ENCODE data around the gene RPRD2.
"Not testable (repeated sequence)": the region's sequence is repeated elsewhere in the genome, so short reads cannot be mapped to it uniquely, and the experiment has no call there.

RPRD2 gene

GRCh38 chr1:150389650-150390049 is 25.7 kb downstream of the RPRD2 start:
- DNase-seq, result no peak

- DNase-seq, result no peak
These were observed 28.7 kb downstream of the RPRD2 start for GRCh38 chr1:150392627-150393026.

GRCh38 chr1:150395115-150395514 is 31.2 kb downstream of the RPRD2 start:
- DNase-seq, result not testable (repeated sequence)

GRCh38 chr1:150397392-150398032 is 33.6 kb downstream of the RPRD2 start:
- DNase-seq, result no peak

GRCh38 chr1:150404465-150404864 is 40.5 kb downstream of the RPRD2 start:
- DNase-seq, result no peak

GRCh38 chr1:150405660-150406059 is 41.7 kb downstream of the RPRD2 start:
- DNase-seq, result no peak

- no peak for DNase-seq
These were observed 42.5 kb downstream of the RPRD2 start for GRCh38 chr1:150406483-150406882.

- DNase-seq, result no peak
These were observed 43.4 kb downstream of the RPRD2 start for GRCh38 chr1:150407330-150407729.

GRCh38 chr1:150408800-150409199 is 44.9 kb downstream of the RPRD2 start:
- no peak for DNase-seq

- no peak for DNase-seq
These were observed 45.8 kb downstream of the RPRD2 start for GRCh38 chr1:150409504-150410362.

- no peak for DNase-seq
These were observed 46.7 kb downstream of the RPRD2 start for GRCh38 chr1:150410582-150411101.

GRCh38 chr1:150414592-150414991 is 50.6 kb downstream of the RPRD2 start:
- no peak for DNase-seq

- no peak for DNase-seq
These were observed 51.9 kb downstream of the RPRD2 start for GRCh38 chr1:150415800-150416199.

GRCh38 chr1:150420560-150421265 is 56.8 kb downstream of the RPRD2 start:
- DNase-seq, result no peak

- no peak for DNase-seq
These were observed 58.6 kb downstream of the RPRD2 start for GRCh38 chr1:150422541-150422940.

GRCh38 chr1:150429805-150430204 is 65.9 kb downstream of the RPRD2 start:
- DNase-seq, result no peak

- no peak for DNase-seq
These were observed 77.2 kb downstream of the RPRD2 start for GRCh38 chr1:150441121-150441520.

- no peak for DNase-seq
These were observed 80.3 kb downstream of the RPRD2 start for GRCh38 chr1:150444232-150444631.

- DNase-seq, result no peak
These were observed 92.2 kb downstream of the RPRD2 start for GRCh38 chr1:150456146-150456647.

GRCh38 chr1:150464422-150464826 is 100.5 kb downstream of the RPRD2 start:
- peak; percentile 76 for DNase-seq

GRCh38 chr1:150466964-150467363 is 103.0 kb downstream of the RPRD2 start:
- DNase-seq, result no peak

GRCh38 chr1:150469291-150469690 is 105.3 kb downstream of the RPRD2 start:
- DNase-seq, result no peak

- no peak for DNase-seq
These were observed 108.8 kb downstream of the RPRD2 start for GRCh38 chr1:150472601-150473200.
